Keratinocyte (primary cell): Measurements from ENCODE around the gene FHIT.

Experiments used
- CTCF ChIP-seq, 3 experiments: IDR thresholded peaks in 1 of 3; conservative IDR thresholded peaks in 1 of 3; optimal IDR thresholded peaks in 1 of 3; 2 replicates in 2 of 3; 3 replicates in 1 of 3; pipeline versions ENCODE3 to v1.5.1; 2011; ENCODE audit warnings: low read length in 3 of 3, mild to moderate bottlenecking in 3 of 3, moderate library complexity in 2 of 3, control low read depth in 1 of 3, inconsistent platforms in 1 of 3; ENCODE audit not compliant: insufficient read depth in 2 of 3; ENCODE audit errors: extremely low read depth in 1 of 3
- EZH2 ChIP-seq: IDR thresholded peaks from one replicate; pipeline ENCODE4 v1.6.1; 2012; ENCODE audit warnings: inconsistent platforms, mild to moderate bottlenecking, low read length, moderate library complexity

- TF ChIP-seq CTCF (optimal IDR thresholded peaks at IDR 0.05 in 1 of 3, IDR thresholded peaks at IDR 0.05 in 1 of 3, conservative IDR thresholded peaks at IDR 0.05 in 1 of 3; ENCODE audit: extremely low read depth in 1 of 3, insufficient read depth in 2 of 3, low read length in 3 of 3): no peak
- TF ChIP-seq EZH2: no peak
Observed at GRCh38 chr3:61297821-61298220, 46.6 kb upstream of the FHIT start.
